Measurements from ENCODE around the gene HDC. TPM values are rescaled to one million over a fixed set of nuclear protein-coding genes. Genes with fewer than 3 reads are reported as not detected.

Gene HDC
- total RNA-seq, 2 experiments from 2014 or later = 0.13 TPM; not detected in 1

DNA sequence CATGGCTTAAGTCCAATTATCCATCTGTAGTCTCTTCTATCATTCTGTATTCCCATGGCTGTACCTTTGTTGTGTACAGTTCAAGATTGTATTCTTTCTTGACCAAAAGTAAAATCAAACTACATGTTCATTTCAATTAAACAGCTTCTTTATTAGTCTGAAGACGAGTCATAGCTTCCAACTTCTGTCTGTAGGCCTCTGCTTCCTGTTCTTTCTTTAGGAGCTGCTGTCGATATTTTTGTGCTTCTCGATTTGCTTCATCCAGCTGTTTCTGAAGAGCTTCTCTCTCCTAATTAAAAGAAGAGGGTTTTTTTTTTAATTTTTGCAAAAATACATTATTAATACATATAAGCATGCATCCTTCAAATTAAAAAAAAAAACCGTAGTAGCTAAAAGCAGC lies 13.0 kb upstream of the HDC start:
- no peaks in the 10 kb centered on the region for H3K4me1 Mint-ChIP-seq (ENCODE audit: low read depth)
- POLR2A ChIA-PET = interaction anchor here (0.9 kb wide), 1 partner anchor 13 kb away, joined by 3 read pairs; no protein-coding TSS in a partner anchor
- H3K9me3 Mint-ChIP-seq (ENCODE audit: insufficient read depth) = no peaks in the 10 kb centered on the region
- no peak overlapping the region for H3K4me3 Mint-ChIP-seq
- ATAC-seq (no peak), DNase-seq (no peak)
- H3K36me3 Mint-ChIP-seq (ENCODE audit: low read depth) = peaks cover 16% of the 10 kb centered on the region
- no peaks in the 10 kb centered on the region for H3K27me3 Mint-ChIP-seq (ENCODE audit: low read depth)
- no peak overlapping the region for H3K27ac Mint-ChIP-seq
- CTCF ChIA-PET = interaction anchor here (0.7 to 1.1 kb wide), 6 partner anchors 8 to 98 kb away, joined by 3 to 6 read pairs (median 3); no protein-coding TSS in a partner anchor

DNA sequence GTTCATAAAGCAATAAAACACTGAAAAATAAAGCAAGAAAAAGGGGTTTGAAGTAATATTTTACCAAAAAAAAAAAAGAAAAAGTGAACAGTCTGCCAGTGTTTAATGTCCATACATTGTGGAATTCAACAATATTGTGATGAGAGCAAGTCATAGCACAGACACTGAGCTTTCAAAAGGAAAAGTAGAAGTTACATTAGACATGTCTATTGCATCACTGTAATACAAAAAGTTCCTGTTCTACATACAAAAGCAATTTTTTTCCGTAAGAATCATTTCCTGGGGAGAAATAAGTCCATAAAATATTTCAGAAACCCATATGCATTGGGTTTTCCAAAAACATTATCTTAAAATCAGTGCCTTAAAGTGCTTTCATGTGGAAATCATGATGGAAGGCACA lies 11.8 kb upstream of the HDC start:
- Mint-ChIP-seq H3K4me1 (ENCODE audit: low read depth) (no peaks in the 10 kb centered on the region), H3K4me3 (no peak overlapping the region), H3K27ac (no peak overlapping the region), H3K9me3 (ENCODE audit: insufficient read depth) (no peaks in the 10 kb centered on the region), H3K36me3 (ENCODE audit: low read depth) (peaks cover 16% of the 10 kb centered on the region), H3K27me3 (ENCODE audit: low read depth) (no peaks in the 10 kb centered on the region)
- ATAC-seq = no peak
- CTCF ChIA-PET = interaction anchor here (0.7 kb wide), 1 partner anchor 97 kb away, joined by 3 read pairs; no protein-coding TSS in a partner anchor
- no peak for DNase-seq
- POLR2A ChIA-PET = no interaction called here

DNA sequence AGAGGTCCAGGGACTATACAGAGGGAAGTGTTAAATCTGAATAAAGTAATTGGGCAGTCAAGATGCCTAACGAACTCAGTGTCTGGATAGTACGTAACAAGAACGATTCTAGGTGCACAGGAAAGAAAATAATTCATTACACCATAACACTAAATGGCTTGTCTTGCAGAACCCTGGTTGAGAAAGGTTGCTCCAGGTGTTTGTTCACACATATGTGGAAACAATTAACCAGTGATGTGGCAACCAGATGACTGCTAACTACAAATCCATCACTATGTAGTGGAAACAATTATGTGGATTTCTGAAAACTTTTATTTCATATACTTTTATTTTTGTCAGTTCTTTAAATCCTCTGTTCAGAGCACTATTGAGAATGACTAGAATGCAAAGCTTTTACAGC lies 10.4 kb upstream of the HDC start:
- ATAC-seq (no peak), DNase-seq (no peak)
- no peak overlapping the region for H3K4me3 Mint-ChIP-seq
- no peak overlapping the region for H3K27ac Mint-ChIP-seq
- ChIA-PET CTCF (no interaction called here), POLR2A (no interaction called here)
- no peaks in the 10 kb centered on the region for H3K9me3 Mint-ChIP-seq (ENCODE audit: insufficient read depth)
- no peaks in the 10 kb centered on the region for H3K27me3 Mint-ChIP-seq (ENCODE audit: low read depth)
- H3K4me1 Mint-ChIP-seq (ENCODE audit: low read depth) = no peaks in the 10 kb centered on the region
- H3K36me3 Mint-ChIP-seq (ENCODE audit: low read depth) = peaks cover 16% of the 10 kb centered on the region

DNA sequence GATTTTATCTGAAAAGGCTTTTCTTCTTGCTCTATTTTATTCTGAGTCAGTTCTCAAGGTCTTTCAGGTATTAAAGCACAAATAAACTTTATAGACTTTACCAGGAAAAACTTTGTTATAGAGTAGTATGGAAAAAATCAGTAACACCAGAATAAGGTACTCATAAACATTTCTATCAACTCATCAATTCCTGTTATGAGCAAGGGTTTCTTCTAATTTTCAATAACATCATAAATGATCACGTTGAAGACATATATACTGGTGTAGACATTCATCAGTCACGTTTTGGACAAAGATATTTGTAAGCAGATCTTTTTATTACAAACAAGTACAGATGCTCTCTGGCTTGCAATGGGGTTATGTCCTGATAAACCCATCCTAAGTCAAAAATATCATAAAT lies 9.6 kb upstream of the HDC start:
- DNase-seq = no peak
- ATAC-seq = no peak
- no peaks in the 10 kb centered on the region for H3K9me3 Mint-ChIP-seq (ENCODE audit: insufficient read depth)
- no peak overlapping the region for H3K4me3 Mint-ChIP-seq
- no peak overlapping the region for H3K27ac Mint-ChIP-seq
- H3K4me1 Mint-ChIP-seq (ENCODE audit: low read depth) = no peaks in the 10 kb centered on the region
- peaks cover 16% of the 10 kb centered on the region for H3K36me3 Mint-ChIP-seq (ENCODE audit: low read depth)
- ChIA-PET CTCF (no interaction called here), POLR2A (no interaction called here)
- H3K27me3 Mint-ChIP-seq (ENCODE audit: low read depth) = no peaks in the 10 kb centered on the region

DNA sequence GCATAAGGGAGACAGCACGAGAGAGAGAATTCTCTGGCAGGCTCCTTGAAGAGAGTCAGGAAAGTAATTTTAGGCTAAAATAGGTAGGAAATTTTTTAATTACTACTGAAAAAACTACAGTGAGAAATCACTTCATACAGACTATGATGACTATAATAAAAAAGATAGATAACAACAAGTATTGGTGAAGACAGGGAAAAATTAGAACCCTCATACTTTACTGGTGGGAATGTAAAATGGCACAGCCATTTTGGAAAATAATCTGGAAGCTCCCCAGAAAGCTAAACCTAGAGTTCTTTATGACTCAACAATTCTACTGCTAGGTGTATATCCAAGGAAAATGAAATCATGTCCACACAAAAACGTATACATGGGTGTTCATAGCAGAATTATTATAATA lies 2.1 kb upstream of the HDC start:
- Mint-ChIP-seq H3K27me3 (ENCODE audit: low read depth) (peaks cover 2% of the 10 kb centered on the region), H3K4me1 (ENCODE audit: low read depth) (peaks cover 18% of the 10 kb centered on the region), H3K36me3 (ENCODE audit: low read depth) (peaks cover 5% of the 10 kb centered on the region), H3K4me3 (no peak overlapping the region), H3K27ac (no peak overlapping the region), H3K9me3 (ENCODE audit: insufficient read depth) (no peaks in the 10 kb centered on the region)
- no peak for ATAC-seq
- no peak for DNase-seq
- ChIA-PET POLR2A (no interaction called here), CTCF (no interaction called here)

DNA sequence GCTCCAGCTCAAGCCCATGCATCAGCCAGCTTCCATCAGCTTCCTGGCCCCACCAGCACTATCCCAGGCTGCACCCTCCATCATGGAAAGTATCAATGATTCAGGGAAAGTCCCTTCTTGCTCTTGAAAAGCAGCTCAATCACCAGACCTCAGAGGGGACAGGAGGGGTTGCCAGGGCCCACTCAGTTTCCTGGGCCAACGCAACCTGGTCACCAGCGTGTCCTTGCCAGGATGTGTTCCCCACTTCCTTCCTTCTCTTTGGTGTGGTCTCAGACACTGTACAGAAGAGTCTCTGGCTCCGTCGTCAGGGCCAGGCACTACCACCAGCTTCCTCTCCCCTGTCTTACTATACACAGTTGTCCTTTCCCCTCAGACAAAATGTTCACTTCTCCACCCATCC lies 3.0 kb downstream of the HDC start:
- ATAC-seq (peak; percentile 90), DNase-seq (peak; percentile 87)
- Mint-ChIP-seq H3K9me3 (ENCODE audit: insufficient read depth) (no peaks in the 10 kb centered on the region), H3K4me3 (peak overlapping the region; percentile 38), H3K27me3 (ENCODE audit: low read depth) (peaks cover 2% of the 10 kb centered on the region), H3K27ac (peak overlapping the region; percentile 78), H3K36me3 (ENCODE audit: low read depth) (peaks cover 5% of the 10 kb centered on the region), H3K4me1 (ENCODE audit: low read depth) (peaks cover 64% of the 10 kb centered on the region)
- POLR2A ChIA-PET = interaction anchor here (0.6 to 4.5 kb wide), 18 partner anchors 8 to 1401 kb away, joined by 3 to 46 read pairs (median 4); partner anchors contain the start of genes ATP8B4, GABPB1, SLC27A2 and USP8
- CTCF ChIA-PET = interaction anchor here (0.9 to 7.5 kb wide), 15 partner anchors 9 to 93 kb away, joined by 3 to 66 read pairs (median 6); partner anchors contain the start of genes GABPB1 and SLC27A2

DNA sequence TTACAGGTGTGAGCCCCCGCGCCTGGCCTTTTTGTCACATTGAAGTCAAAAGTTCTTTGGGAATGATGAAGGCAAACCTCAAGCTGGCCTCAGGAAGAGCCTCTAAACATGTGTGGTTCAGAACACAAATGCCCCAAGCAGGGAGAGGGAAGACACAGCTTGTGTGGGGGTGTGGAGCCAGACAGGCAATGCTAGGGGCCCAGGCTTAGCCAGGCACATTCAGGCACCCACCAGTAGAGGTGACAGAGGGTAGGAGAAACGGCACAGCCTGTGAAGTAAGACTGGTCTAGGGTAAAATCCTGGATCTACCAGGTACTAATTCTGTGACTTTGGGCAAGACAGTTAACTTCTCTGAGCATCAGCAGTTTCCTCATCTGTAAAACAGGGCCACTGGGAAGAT lies 3.5 kb downstream of the HDC start:
- POLR2A ChIA-PET = interaction anchor here (0.6 to 4.5 kb wide), 15 partner anchors 8 to 454 kb away, joined by 3 to 46 read pairs (median 4); partner anchors contain the start of genes GABPB1, SLC27A2 and USP8
- peaks cover 3% of the 10 kb centered on the region for H3K36me3 Mint-ChIP-seq (ENCODE audit: low read depth)
- peaks cover 67% of the 10 kb centered on the region for H3K4me1 Mint-ChIP-seq (ENCODE audit: low read depth)
- ATAC-seq (peak; percentile 45), DNase-seq (no peak)
- peaks cover under 1% of the 10 kb centered on the region for H3K27me3 Mint-ChIP-seq (ENCODE audit: low read depth)
- peak overlapping the region; percentile 38 for H3K4me3 Mint-ChIP-seq
- no peaks in the 10 kb centered on the region for H3K9me3 Mint-ChIP-seq (ENCODE audit: insufficient read depth)
- H3K27ac Mint-ChIP-seq = peak overlapping the region; percentile 78
- CTCF ChIA-PET = interaction anchor here (0.9 to 7.5 kb wide), 15 partner anchors 9 to 93 kb away, joined by 3 to 66 read pairs (median 6); partner anchors contain the start of genes GABPB1 and SLC27A2

DNA sequence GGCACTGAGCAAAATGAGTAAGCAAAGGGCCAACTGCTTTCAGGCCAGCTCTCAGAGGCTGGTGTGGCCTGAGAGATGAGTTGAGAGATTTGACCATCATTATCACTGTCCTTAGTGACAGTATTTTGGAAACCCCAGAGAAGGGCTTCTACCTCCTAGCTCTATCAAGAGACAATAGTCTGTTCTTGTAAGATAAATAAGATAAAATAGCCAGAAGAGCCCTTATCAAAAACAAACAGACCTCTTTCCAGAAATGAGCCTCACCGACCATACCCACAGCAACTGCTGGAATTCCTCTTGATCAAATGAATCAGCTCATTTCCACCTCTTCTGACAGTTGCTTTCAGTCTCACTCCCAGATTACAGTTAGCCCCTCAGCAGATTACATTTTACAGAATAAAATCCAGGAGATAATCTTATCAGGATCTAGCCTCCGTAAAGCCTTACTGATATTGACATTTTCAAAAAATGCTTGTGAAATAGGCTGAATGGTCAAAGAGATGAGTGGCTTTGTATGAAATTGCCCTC lies 4.5 kb downstream of the HDC start:
- ATAC-seq = no peak
- CTCF ChIA-PET = interaction anchor here (1.0 to 7.5 kb wide), 6 partner anchors 13 to 151 kb away, joined by 3 to 66 read pairs (median 15); partner anchors contain the start of gene SLC27A2

DNA sequence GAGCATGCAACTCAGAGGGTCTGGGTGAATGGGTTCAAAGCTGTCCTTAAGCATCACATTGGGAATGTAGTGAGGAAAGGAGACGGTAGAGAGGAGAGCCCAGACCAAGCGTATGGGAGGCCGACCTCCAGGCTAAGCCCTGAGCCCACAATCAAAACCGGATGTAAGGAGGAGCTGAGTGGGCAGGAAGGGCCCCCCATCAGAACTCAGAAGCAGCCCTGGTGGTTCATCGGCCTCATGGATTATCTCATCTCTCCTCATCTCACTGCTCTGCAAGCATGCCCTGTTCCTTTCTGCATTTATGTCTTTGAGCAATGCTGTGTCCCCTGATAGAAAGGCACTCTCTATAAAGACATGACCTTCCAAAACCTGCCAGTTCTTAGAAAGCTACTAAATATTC lies 6.2 kb downstream of the HDC start:
- Mint-ChIP-seq H3K4me3 (no peak overlapping the region), H3K36me3 (ENCODE audit: low read depth) (peaks cover 3% of the 10 kb centered on the region), H3K4me1 (ENCODE audit: low read depth) (peaks cover 76% of the 10 kb centered on the region), H3K27me3 (ENCODE audit: low read depth) (no peaks in the 10 kb centered on the region), H3K9me3 (ENCODE audit: insufficient read depth) (no peaks in the 10 kb centered on the region), H3K27ac (peak overlapping the region; percentile 31)
- DNase-seq = no peak
- ATAC-seq = no peak
- ChIA-PET POLR2A (interaction anchor here (0.8 to 4.5 kb wide), 4 partner anchors 11 to 95 kb away, joined by 4 to 46 read pairs (median 15); partner anchors contain the start of gene GABPB1), CTCF (interaction anchor here (1.3 to 7.5 kb wide), 4 partner anchors 12 to 114 kb away, joined by 3 to 66 read pairs (median 22); partner anchors contain the start of gene SLC27A2)

More for the DNA sequence above, 4.5 kb downstream of the HDC start:
- DNase-seq = no peak
- Mint-ChIP-seq H3K36me3 (ENCODE audit: low read depth) (peaks cover 3% of the 10 kb centered on the region), H3K4me3 (no peak overlapping the region), H3K27me3 (ENCODE audit: low read depth) (no peaks in the 10 kb centered on the region), H3K4me1 (ENCODE audit: low read depth) (peaks cover 76% of the 10 kb centered on the region), H3K9me3 (ENCODE audit: insufficient read depth) (no peaks in the 10 kb centered on the region), H3K27ac (peak overlapping the region; percentile 83)
- POLR2A ChIA-PET = interaction anchor here (1.2 to 4.5 kb wide), 8 partner anchors 9 to 93 kb away, joined by 3 to 46 read pairs (median 9); partner anchors contain the start of gene GABPB1

DNA sequence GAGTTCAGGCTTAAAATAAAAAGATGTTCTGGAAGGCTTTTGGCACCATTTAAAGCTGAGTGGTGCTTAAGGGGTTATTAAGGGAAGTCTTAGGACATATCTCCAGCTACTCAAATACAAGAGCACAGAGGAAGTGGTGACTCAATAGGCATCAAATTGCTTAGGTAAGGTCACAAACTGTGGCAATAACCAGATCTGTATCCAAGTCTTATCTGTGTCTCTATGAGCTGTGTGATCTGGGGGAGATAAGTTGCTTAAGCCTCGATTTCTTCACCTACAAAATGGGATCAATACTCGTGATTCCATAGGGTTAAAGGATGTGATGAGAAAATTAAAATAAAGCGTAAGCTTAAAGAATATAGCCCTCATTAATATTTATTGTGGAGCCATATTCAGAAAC lies 7.6 kb downstream of the HDC start:
- CTCF ChIA-PET = interaction anchor here (0.6 to 7.5 kb wide), 5 partner anchors 9 to 74 kb away, joined by 3 to 66 read pairs (median 7); partner anchors contain the start of gene SLC27A2
- Mint-ChIP-seq H3K36me3 (ENCODE audit: low read depth) (no peaks in the 10 kb centered on the region), H3K27ac (no peak overlapping the region), H3K9me3 (ENCODE audit: insufficient read depth) (no peaks in the 10 kb centered on the region), H3K4me3 (no peak overlapping the region), H3K4me1 (ENCODE audit: low read depth) (peaks cover 66% of the 10 kb centered on the region), H3K27me3 (ENCODE audit: low read depth) (no peaks in the 10 kb centered on the region)
- POLR2A ChIA-PET = interaction anchor here (0.6 to 1.4 kb wide), 4 partner anchors 9 to 110 kb away, joined by 3 read pairs; partner anchors contain the start of gene GABPB1
- DNase-seq (no peak), ATAC-seq (no peak)

DNA sequence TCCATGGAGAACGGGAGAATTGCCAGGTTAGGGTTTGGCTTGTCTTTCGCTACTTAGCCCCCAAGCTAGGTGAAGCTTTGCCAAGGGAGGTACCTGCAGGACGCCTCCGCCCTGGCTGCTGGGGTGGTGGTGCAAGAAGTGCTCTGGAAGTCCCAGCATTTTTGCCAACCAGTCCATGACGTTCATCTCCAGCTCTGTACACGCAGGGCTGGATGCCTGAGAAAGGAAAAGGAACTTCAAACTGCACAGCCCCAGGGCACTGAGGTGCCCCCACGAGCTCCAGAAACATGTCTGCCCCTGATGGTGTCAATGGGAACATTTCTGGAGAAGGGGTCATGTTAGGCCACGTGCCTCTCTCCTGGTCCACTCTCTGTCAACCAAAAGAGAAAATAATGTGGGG lies 8.2 kb downstream of the HDC start:
- ATAC-seq = no peak
- no peak for DNase-seq
- Mint-ChIP-seq H3K36me3 (ENCODE audit: low read depth) (no peaks in the 10 kb centered on the region), H3K4me3 (no peak overlapping the region), H3K9me3 (ENCODE audit: insufficient read depth) (no peaks in the 10 kb centered on the region), H3K4me1 (ENCODE audit: low read depth) (peaks cover 61% of the 10 kb centered on the region), H3K27me3 (ENCODE audit: low read depth) (no peaks in the 10 kb centered on the region), H3K27ac (no peak overlapping the region)
- ChIA-PET CTCF (interaction anchor here (2.1 to 7.5 kb wide), 3 partner anchors 15 to 73 kb away, joined by 7 to 66 read pairs (median 11); partner anchors contain the start of gene SLC27A2), POLR2A (interaction anchor here (0.6 to 1.4 kb wide), 6 partner anchors 8 to 109 kb away, joined by 3 read pairs; partner anchors contain the start of gene GABPB1)

Measured in activated CD8-positive, alpha-beta T cell treated with anti-CD3 and anti-CD28 coated beads, Interleukin-2, amount 10 ng/mL, durations not matched to agents 7 days and 5 days (primary cell).